WTC11 (cell line): ENCODE results near the gene NUP210. TPM values are rescaled to one million over a fixed set of nuclear protein-coding genes. Genes with fewer than 3 reads are reported as not detected.

Experiments used
- ATAC-seq: fragments of 200-7000 bp; cut with Tn5 transposase; 2 replicates; pipeline ENCODE4 v1.10.0; 2021; ENCODE audit warnings: mild to moderate bottlenecking, moderate library complexity
- CTCF ChIA-PET: fragments of 300-600 bp; sonication (Branson Sonifier 250); formaldehyde crosslinking; loops from one replicate; lab custom pipeline; 2021; ENCODE audit warnings: antibody characterized with exemption; lab: Charles Lee
- POLR2A ChIA-PET: fragments of 350-600 bp; sonication (Branson Sonifier 250); formaldehyde crosslinking; loops from one replicate; lab custom pipeline; 2021; ENCODE audit warnings: antibody characterized with exemption; lab: Charles Lee
- DNase-seq: peaks from one replicate; pipeline ENCODE4 v3.0.0; 2021; ENCODE audit warnings: low spot score
- H3K27ac Mint-ChIP-seq: 2 replicates; pipeline ENCODE4 v1.8.0; 2021; ENCODE audit warnings: mixed read lengths
- H3K27me3 Mint-ChIP-seq: 2 replicates; pipeline ENCODE4 v1.8.0; 2021; ENCODE audit warnings: low read depth, mild to moderate bottlenecking, moderate library complexity, mixed read lengths
- H3K36me3 Mint-ChIP-seq: 2 replicates; pipeline ENCODE4 v1.8.0; 2021; ENCODE audit warnings: mixed read lengths
- H3K4me1 Mint-ChIP-seq: 2 replicates; pipeline ENCODE4 v1.8.0; 2022; ENCODE audit warnings: mixed read lengths
- H3K4me3 Mint-ChIP-seq: 2 replicates; pipeline ENCODE4 v1.8.0; 2021; ENCODE audit warnings: mild to moderate bottlenecking, moderate library complexity, mixed read lengths
- H3K9me3 Mint-ChIP-seq: 2 replicates; pipeline ENCODE4 v1.8.0; 2021; ENCODE audit warnings: mixed read lengths
- CREM ChIP-seq: sonication (generic); formaldehyde crosslinking; IDR thresholded peaks from 2 replicates; pipeline ENCODE4 v1.8.1; 2022; ENCODE audit warnings: mild to moderate bottlenecking, missing genetic modification reagents, moderate library complexity
- FOXJ3 ChIP-seq: sonication (generic); formaldehyde crosslinking; IDR thresholded peaks from 2 replicates; pipeline ENCODE4 v1.9.0; 2021; ENCODE audit warnings: missing genetic modification reagents, mild to moderate bottlenecking, borderline replicate concordance
- FOXK1 ChIP-seq: sonication (generic); formaldehyde crosslinking; IDR thresholded peaks from 2 replicates; pipeline ENCODE4 v1.8.0; 2022; ENCODE audit warnings: mild to moderate bottlenecking, moderate library complexity, missing genetic modification reagents
- FOXP1 ChIP-seq: sonication (generic); formaldehyde crosslinking; IDR thresholded peaks from 2 replicates; pipeline ENCODE4 v1.8.0; 2022; ENCODE audit warnings: missing genetic modification reagents, mild to moderate bottlenecking, moderate library complexity, borderline replicate concordance
- IRF2 ChIP-seq: sonication (generic); formaldehyde crosslinking; IDR thresholded peaks from 2 replicates; pipeline ENCODE4 v1.8.0; 2022; ENCODE audit warnings: low read depth, missing genetic modification reagents, borderline replicate concordance
- NR2C2 ChIP-seq: sonication (generic); formaldehyde crosslinking; IDR thresholded peaks from 2 replicates; pipeline ENCODE4 v1.8.0; 2022; ENCODE audit warnings: mild to moderate bottlenecking, missing genetic modification reagents
- OVOL2 ChIP-seq: fragments of 250-450 bp; sonication (Bioruptor Pico); IDR thresholded peaks from 2 replicates; pipeline ENCODE4 v1.9.0; 2021; ENCODE audit warnings: mild to moderate bottlenecking, borderline replicate concordance
- RORB ChIP-seq: fragments of 250-450 bp; sonication (Bioruptor Pico); IDR thresholded peaks from 2 replicates; pipeline ENCODE4 v1.9.0; 2021; ENCODE audit warnings: mild to moderate bottlenecking
- SP1 ChIP-seq: sonication (generic); formaldehyde crosslinking; conservative IDR thresholded peaks from 2 replicates; pipeline ENCODE4 v1.8.1; 2022; ENCODE audit warnings: missing genetic modification reagents
- TCF7 ChIP-seq: sonication (generic); formaldehyde crosslinking; IDR thresholded peaks from 2 replicates; pipeline ENCODE4 v1.8.0; 2022; ENCODE audit warnings: mild to moderate bottlenecking, low read depth, missing genetic modification reagents, moderate library complexity
- ZNF121 ChIP-seq: sonication (generic); formaldehyde crosslinking; IDR thresholded peaks from 2 replicates; pipeline ENCODE4 v1.8.0; 2023; ENCODE audit warnings: missing genetic modification reagents
- ZNF232 ChIP-seq: sonication (generic); formaldehyde crosslinking; IDR thresholded peaks from 2 replicates; pipeline ENCODE4 v1.8.0; 2022; ENCODE audit warnings: mild to moderate bottlenecking, missing genetic modification reagents
- total RNA-seq: library from RNA; stranded (reverse); gene quantifications from 3 replicates; pipeline ENCODE4 v1.2.3, GENCODE V29; 2021
- TF ChIP-seq, protein P1 (sequence below): sonication (generic); formaldehyde crosslinking; IDR thresholded peaks from 2 replicates; pipeline ENCODE4 v1.8.1; 2022; ENCODE audit warnings: mild to moderate bottlenecking, moderate library complexity, missing genetic modification reagents
- TF ChIP-seq, protein P2 (sequence below): sonication (generic); formaldehyde crosslinking; IDR thresholded peaks from 2 replicates; pipeline ENCODE4 v1.8.1; 2022; ENCODE audit warnings: low read depth, mild to moderate bottlenecking, moderate library complexity, missing genetic modification reagents, borderline replicate concordance
- TF ChIP-seq, protein P3 (sequence below): sonication (generic); formaldehyde crosslinking; IDR thresholded peaks from 2 replicates; pipeline ENCODE4 v1.8.0; 2023; ENCODE audit warnings: mild to moderate bottlenecking, missing genetic modification reagents
- TF ChIP-seq, protein P4 (sequence below): sonication (generic); formaldehyde crosslinking; IDR thresholded peaks from 2 replicates; pipeline ENCODE4 v1.8.0; 2022; ENCODE audit warnings: mild to moderate bottlenecking, missing genetic modification reagents
- TF ChIP-seq, protein P5 (sequence below): sonication (generic); formaldehyde crosslinking; IDR thresholded peaks from 2 replicates; pipeline ENCODE4 v1.8.1; 2022; ENCODE audit warnings: mild to moderate bottlenecking, missing genetic modification reagents, moderate library complexity, borderline replicate concordance
- TF ChIP-seq, protein P6 (sequence below): sonication (generic); formaldehyde crosslinking; IDR thresholded peaks from 2 replicates; pipeline ENCODE4 v1.8.1; 2023; ENCODE audit warnings: mild to moderate bottlenecking, missing genetic modification reagents, moderate library complexity

NUP210 gene
- total RNA-seq, 1 experiment from 2014 or later = 59.2 TPM

DNA sequence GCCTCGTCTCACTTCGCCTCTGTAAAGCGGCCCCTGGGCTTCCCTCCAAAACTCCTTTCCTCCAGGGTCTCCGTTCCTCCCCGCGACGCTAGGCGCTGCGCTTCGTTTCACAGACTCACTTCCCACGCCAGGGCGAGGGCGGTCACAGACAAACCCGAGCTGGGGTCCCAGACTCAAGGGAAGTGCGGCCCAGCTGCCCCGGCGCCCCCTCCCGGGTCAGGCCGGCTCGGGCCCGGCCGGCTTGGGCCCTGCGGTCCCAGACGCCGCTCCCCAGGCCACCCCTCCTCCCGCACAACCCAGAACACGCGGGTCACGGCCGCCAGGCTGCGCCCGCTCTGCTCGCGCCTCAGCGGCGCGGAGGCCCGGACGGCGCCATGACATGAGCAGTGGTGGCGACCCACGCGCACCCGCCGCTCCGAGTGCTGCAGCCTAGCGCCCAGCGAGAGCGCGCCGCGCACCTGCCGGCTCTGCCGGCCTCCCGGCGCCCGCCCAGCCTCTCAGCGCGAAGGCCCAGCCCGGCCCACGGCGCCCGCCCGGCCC, 547 bp downstream of the NUP210 start:
- TF ChIP-seq RORB (CRISPR knock-in tag) (no peak), FOXK1 (CRISPR knock-in tag) (0 out of 2 replicates have a peak, but pooled peaks have one; percentile 2), TCF7 (CRISPR knock-in tag) (0 out of 2 replicates have a peak, but pooled peaks have one; percentile 47), FOXP1 (CRISPR knock-in tag) (peak; percentile 68; the same call in 1 of the 2 replicates)
- TF ChIP-seq, protein P1, sequence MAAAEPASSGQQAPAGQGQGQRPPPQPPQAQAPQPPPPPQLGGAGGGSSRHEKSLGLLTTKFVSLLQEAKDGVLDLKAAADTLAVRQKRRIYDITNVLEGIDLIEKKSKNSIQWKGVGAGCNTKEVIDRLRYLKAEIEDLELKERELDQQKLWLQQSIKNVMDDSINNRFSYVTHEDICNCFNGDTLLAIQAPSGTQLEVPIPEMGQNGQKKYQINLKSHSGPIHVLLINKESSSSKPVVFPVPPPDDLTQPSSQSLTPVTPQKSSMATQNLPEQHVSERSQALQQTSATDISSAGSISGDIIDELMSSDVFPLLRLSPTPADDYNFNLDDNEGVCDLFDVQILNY (CRISPR knock-in tag) = 0 out of 2 replicates have a peak, but pooled peaks have one; percentile 16
- TF ChIP-seq, protein P2, sequence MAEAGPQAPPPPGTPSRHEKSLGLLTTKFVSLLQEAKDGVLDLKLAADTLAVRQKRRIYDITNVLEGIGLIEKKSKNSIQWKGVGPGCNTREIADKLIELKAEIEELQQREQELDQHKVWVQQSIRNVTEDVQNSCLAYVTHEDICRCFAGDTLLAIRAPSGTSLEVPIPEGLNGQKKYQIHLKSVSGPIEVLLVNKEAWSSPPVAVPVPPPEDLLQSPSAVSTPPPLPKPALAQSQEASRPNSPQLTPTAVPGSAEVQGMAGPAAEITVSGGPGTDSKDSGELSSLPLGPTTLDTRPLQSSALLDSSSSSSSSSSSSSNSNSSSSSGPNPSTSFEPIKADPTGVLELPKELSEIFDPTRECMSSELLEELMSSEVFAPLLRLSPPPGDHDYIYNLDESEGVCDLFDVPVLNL (CRISPR knock-in tag) = 0 out of 2 replicates have a peak, but pooled peaks have one; percentile 12
- TF ChIP-seq, all 79 proteins: peak for 5
- DNase-seq (peak; percentile 44), ATAC-seq (peak; percentile 23)
- peaks cover 6% of the 10 kb centered on the region for H3K27me3 Mint-ChIP-seq
- H3K27ac Mint-ChIP-seq = no peak overlapping the region
- CTCF ChIA-PET = interaction anchor here (0.6 to 7.1 kb wide), 13 partner anchors 11 to 328 kb away, joined by 3 to 41 read pairs (median 3); partner anchors contain the start of gene HDAC11
- H3K4me3 Mint-ChIP-seq = peak overlapping the region; percentile 78
- POLR2A ChIA-PET = interaction anchor here (1.0 to 1.3 kb wide), 3 partner anchors 32 to 60 kb away, joined by 3 to 5 read pairs (median 3); no protein-coding TSS in a partner anchor
- H3K4me1 Mint-ChIP-seq = peaks cover 40% of the 10 kb centered on the region
- H3K9me3 Mint-ChIP-seq = no peaks in the 10 kb centered on the region
- H3K36me3 Mint-ChIP-seq = no peaks in the 10 kb centered on the region

DNA sequence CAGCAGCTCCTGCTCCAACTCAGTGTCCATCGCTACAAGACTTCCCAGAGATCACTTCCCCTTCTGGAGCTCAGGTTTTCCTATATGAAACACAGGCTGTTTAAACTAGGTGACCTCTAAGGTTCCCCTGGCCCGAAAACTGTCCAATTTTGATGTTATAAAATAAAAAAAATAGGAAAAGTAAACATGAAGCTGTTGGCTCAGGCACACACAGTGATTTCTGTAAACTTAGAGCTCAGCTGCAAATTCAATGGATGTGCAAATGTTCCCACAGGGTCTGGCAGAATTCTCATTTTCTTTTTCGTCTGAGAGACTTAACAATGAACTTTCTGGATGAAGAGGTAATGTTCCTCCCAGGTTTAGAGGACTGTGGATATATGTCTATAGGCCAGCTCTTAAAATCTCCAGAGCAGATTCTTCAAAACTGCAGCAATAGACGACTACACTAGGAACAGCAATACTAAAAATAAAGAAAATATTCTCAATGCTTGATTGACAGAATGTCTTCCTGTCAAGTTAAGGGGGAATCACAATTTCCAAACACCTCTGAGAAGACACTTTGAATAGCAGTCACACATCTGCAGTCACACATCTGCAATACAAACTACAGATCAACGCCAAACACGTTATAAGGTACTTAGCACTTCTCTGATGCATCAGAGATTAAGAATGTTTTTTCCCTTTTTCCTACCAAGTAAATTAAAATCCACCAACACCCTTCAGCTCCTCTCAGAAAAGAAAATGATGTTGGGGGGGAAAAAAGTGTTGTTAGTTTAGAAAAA, 2.8 kb downstream of the NUP210 start:
- POLR2A ChIA-PET = interaction anchor here (0.6 kb wide), 1 partner anchor 151 kb away, joined by 5 read pairs; no protein-coding TSS in a partner anchor
- peaks cover 6% of the 10 kb centered on the region for H3K27me3 Mint-ChIP-seq
- H3K4me1 Mint-ChIP-seq = peaks cover 44% of the 10 kb centered on the region
- no peak overlapping the region for H3K27ac Mint-ChIP-seq
- no peak for TF ChIP-seq IRF2
- TF ChIP-seq FOXK1 (CRISPR knock-in tag) = no peak
- TF ChIP-seq, protein P3, sequence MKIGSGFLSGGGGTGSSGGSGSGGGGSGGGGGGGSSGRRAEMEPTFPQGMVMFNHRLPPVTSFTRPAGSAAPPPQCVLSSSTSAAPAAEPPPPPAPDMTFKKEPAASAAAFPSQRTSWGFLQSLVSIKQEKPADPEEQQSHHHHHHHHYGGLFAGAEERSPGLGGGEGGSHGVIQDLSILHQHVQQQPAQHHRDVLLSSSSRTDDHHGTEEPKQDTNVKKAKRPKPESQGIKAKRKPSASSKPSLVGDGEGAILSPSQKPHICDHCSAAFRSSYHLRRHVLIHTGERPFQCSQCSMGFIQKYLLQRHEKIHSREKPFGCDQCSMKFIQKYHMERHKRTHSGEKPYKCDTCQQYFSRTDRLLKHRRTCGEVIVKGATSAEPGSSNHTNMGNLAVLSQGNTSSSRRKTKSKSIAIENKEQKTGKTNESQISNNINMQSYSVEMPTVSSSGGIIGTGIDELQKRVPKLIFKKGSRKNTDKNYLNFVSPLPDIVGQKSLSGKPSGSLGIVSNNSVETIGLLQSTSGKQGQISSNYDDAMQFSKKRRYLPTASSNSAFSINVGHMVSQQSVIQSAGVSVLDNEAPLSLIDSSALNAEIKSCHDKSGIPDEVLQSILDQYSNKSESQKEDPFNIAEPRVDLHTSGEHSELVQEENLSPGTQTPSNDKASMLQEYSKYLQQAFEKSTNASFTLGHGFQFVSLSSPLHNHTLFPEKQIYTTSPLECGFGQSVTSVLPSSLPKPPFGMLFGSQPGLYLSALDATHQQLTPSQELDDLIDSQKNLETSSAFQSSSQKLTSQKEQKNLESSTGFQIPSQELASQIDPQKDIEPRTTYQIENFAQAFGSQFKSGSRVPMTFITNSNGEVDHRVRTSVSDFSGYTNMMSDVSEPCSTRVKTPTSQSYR (CRISPR knock-in tag) = no peak
- TF ChIP-seq, protein P4, sequence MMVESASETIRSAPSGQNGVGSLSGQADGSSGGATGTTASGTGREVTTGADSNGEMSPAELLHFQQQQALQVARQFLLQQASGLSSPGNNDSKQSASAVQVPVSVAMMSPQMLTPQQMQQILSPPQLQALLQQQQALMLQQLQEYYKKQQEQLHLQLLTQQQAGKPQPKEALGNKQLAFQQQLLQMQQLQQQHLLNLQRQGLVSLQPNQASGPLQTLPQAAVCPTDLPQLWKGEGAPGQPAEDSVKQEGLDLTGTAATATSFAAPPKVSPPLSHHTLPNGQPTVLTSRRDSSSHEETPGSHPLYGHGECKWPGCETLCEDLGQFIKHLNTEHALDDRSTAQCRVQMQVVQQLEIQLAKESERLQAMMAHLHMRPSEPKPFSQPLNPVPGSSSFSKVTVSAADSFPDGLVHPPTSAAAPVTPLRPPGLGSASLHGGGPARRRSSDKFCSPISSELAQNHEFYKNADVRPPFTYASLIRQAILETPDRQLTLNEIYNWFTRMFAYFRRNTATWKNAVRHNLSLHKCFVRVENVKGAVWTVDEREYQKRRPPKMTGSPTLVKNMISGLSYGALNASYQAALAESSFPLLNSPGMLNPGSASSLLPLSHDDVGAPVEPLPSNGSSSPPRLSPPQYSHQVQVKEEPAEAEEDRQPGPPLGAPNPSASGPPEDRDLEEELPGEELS (CRISPR knock-in tag) = no peak
- TF ChIP-seq, protein P2 (CRISPR knock-in tag) = no peak
- TF ChIP-seq RORB (CRISPR knock-in tag) = no peak
- TF ChIP-seq, protein P5, sequence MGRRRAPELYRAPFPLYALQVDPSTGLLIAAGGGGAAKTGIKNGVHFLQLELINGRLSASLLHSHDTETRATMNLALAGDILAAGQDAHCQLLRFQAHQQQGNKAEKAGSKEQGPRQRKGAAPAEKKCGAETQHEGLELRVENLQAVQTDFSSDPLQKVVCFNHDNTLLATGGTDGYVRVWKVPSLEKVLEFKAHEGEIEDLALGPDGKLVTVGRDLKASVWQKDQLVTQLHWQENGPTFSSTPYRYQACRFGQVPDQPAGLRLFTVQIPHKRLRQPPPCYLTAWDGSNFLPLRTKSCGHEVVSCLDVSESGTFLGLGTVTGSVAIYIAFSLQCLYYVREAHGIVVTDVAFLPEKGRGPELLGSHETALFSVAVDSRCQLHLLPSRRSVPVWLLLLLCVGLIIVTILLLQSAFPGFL (CRISPR knock-in tag) = no peak
- no peak for TF ChIP-seq FOXJ3
- TF ChIP-seq ZNF232 (CRISPR knock-in tag) = no peak
- TF ChIP-seq, protein P6, sequence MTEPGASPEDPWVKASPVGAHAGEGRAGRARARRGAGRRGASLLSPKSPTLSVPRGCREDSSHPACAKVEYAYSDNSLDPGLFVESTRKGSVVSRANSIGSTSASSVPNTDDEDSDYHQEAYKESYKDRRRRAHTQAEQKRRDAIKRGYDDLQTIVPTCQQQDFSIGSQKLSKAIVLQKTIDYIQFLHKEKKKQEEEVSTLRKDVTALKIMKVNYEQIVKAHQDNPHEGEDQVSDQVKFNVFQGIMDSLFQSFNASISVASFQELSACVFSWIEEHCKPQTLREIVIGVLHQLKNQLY (CRISPR knock-in tag) = no peak
- TF ChIP-seq SP1 (CRISPR knock-in tag) = no peak
- TF ChIP-seq NR2C2 (CRISPR knock-in tag) = no peak
- TF ChIP-seq CREM (CRISPR knock-in tag) = no peak
- TF ChIP-seq OVOL2 (CRISPR knock-in tag) = no peak
- TF ChIP-seq ZNF121 = no peak
- no peak for DNase-seq
- H3K4me3 Mint-ChIP-seq = no peak overlapping the region
- CTCF ChIA-PET = interaction anchor here (1.0 to 7.1 kb wide), 8 partner anchors 9 to 325 kb away, joined by 3 to 41 read pairs (median 6); no protein-coding TSS in a partner anchor
- no peaks in the 10 kb centered on the region; the same call in 1 of the 2 replicates for H3K36me3 Mint-ChIP-seq
- ATAC-seq = no peak
- H3K9me3 Mint-ChIP-seq = no peaks in the 10 kb centered on the region
